Gastrocnemius medialis (tissue), 4 donors: Measurements from ENCODE around the gene DUSP15. TPM values are rescaled to one million over a fixed set of nuclear protein-coding genes. Genes with fewer than 3 reads are reported as not detected.

ENCODE experiments used
- ATAC-seq, 2 donors: fragments of 150-250 bp; one replicate each; pipeline ENCODE4 v1.9.1; 2016
- DNase-seq, 2 donors: peaks; one replicate each; pipeline ENCODE4 v3.0.0-alpha.2; 2019
- H3K27ac ChIP-seq, 4 donors: fragments of 200-600 bp; sonication (generic); 1 replicate in 1 of 4; 2 replicates in 3 of 4; pipeline ENCODE4 v1.5.1; 2016 to 2018; ENCODE audit warnings: mild to moderate bottlenecking in 2 of 4, moderate library complexity in 1 of 4
- H3K27me3 ChIP-seq, 3 donors: fragments of 200-600 bp; sonication (generic) in 2 of 3; 1 replicate in 1 of 3; 2 replicates in 2 of 3; pipeline versions ENCODE4 v1.5.1 to v1.6.0; 2016 to 2019; ENCODE audit warnings: mild to moderate bottlenecking in 1 of 3, moderate library complexity in 1 of 3
- H3K36me3 ChIP-seq, 2 donors: fragments of 200-600 bp; sonication (generic) in 1 of 2; one replicate each; pipeline ENCODE4 v1.5.1; 2017 to 2018
- H3K4me1 ChIP-seq, 2 donors: fragments of 200-600 bp; sonication (generic) in 1 of 2; one replicate each; pipeline ENCODE4 v1.5.1; 2016 to 2017; ENCODE audit warnings: mild to moderate bottlenecking in 2 of 2
- H3K4me3 ChIP-seq, 4 donors: fragments of 200-600 bp; sonication (generic) in 3 of 4; 1 replicate in 1 of 4; 2 replicates in 3 of 4; pipeline ENCODE4 v1.5.1; 2016 to 2019; ENCODE audit warnings: mild to moderate bottlenecking in 2 of 4
- H3K9me3 ChIP-seq, 3 donors: fragments of 200-600 bp; sonication (generic) in 2 of 3; 1 replicate in 1 of 3; 2 replicates in 2 of 3; pipeline ENCODE4 v1.5.1; 2016 to 2019
- CTCF ChIP-seq, 5 experiments: fragments of 450-650 bp in 3 of 5; fragments of 200-600 bp in 2 of 5; sonication (generic) in 2 of 5; IDR thresholded peaks in 4 of 5; conservative IDR thresholded peaks in 1 of 5; 1 replicate in 4 of 5; 2 replicates in 1 of 5; pipeline ENCODE4 v1.5.1; 2016 to 2019; ENCODE audit warnings: antibody characterized with exemption in 5 of 5, mild to moderate bottlenecking in 3 of 5, moderate library complexity in 3 of 5
- POLR2A ChIP-seq, 2 donors: fragments of 450-650 bp; IDR thresholded peaks; one replicate each; pipeline ENCODE4 v1.6.1; 2017; ENCODE audit warnings: antibody characterized with exemption in 2 of 2, mild to moderate bottlenecking in 2 of 2, moderate library complexity in 2 of 2
- in situ Hi-C, 4 donors: fragments of 200-750 bp; cut with MboI; loops; one replicate each; pipeline versions ENCODE4 v1.15.0 to v1.8.0; 2017; ENCODE audit warnings: low sequenced_read_pairs in 4 of 4
- intact Hi-C: fragments of 100-400 bp; cut with DNase I; formaldehyde crosslinking; loops from one replicate; pipeline ENCODE4 v1.15.1; 2023; ENCODE audit warnings: low total_unique reads
- total RNA-seq, 4 donors: library from RNA; depleted of rRNA; stranded (reverse); fragments of >200 nt; gene quantifications; one replicate each; pipeline versions ENCODE4 v1.1.0 to v1.2.3, GENCODE V29; 2016

Gene DUSP15
- total RNA-seq, 4 donors from 2014 or later, result 1.1 TPM; not detected in 3

- TF ChIP-seq POLR2A (IDR thresholded peaks at IDR 0.05) (no peak), CTCF (IDR thresholded peaks at IDR 0.05 in 4 of 5, conservative IDR thresholded peaks at IDR 0.05 in 1 of 5) (no peak)
- H3K4me3 ChIP-seq, result no peak overlapping the region
- intact Hi-C loops, result no loop called here
- H3K27ac ChIP-seq, result peak overlapping the region; percentile 87 to 95 (median 93)
- DNase-seq (no peak), ATAC-seq (no peak)
- H3K4me1 ChIP-seq, result peaks cover 80 to 82% of the 10 kb centered on the region in 2 donors
- no peaks in the 10 kb centered on the region for H3K36me3 ChIP-seq
- no peaks in the 10 kb centered on the region for H3K9me3 ChIP-seq
- in situ Hi-C loops, result loop anchor here in 2 of 4 donors (10.0 to 25.0 kb wide), 2 partner anchors 66 to 149 kb away; no protein-coding TSS in a partner anchor
- H3K27me3 ChIP-seq, result no peaks in the 10 kb centered on the region
Measured at GRCh38 chr20:31811198-31811597, 59.1 kb downstream of the DUSP15 start.

Other genes with a start within 250 kb of the DUSP15 start
- gene COX4I2, start 232.6 kb downstream of the DUSP15 start, total RNA-seq, result 10 to 100 TPM in 1 of 4 donors, 1 to 10 TPM in 3; 3.9 to 10.4 (median 4.3) TPM
- gene BCL2L1, start 147.7 kb downstream of the DUSP15 start, total RNA-seq, result 10 to 100 TPM; 41.5 to 87.8 (median 55.3) TPM
- 1 to 10 TPM in 2 of 4 donors, under 1 TPM in 2; 0.46 to 1.9 (median 1.0) TPM for gene TPX2, start 131.2 kb downstream of the DUSP15 start, total RNA-seq
- 100 to 1,000 TPM in 2 of 4 donors, 10 to 100 TPM in 2; 17.2 to 255 (median 88.4) TPM for gene MYLK2, start 51.2 kb downstream of the DUSP15 start, total RNA-seq
- gene FOXS1, start 24.9 kb downstream of the DUSP15 start, total RNA-seq, result under 1 TPM in 1 of 4 donors, not detected in 3; 0.33 TPM
- not detected for gene TTLL9, start 107 bp upstream of the DUSP15 start, total RNA-seq
- gene PDRG1, start 81.5 kb upstream of the DUSP15 start, total RNA-seq, result 10 to 100 TPM in 2 of 4 donors, 1 to 10 TPM in 2; 7.0 to 12.9 (median 9.6) TPM
- gene XKR7, start 97.6 kb upstream of the DUSP15 start, total RNA-seq, result not detected
- gene CCM2L, start 139.9 kb upstream of the DUSP15 start, total RNA-seq, result 1 to 10 TPM; 2.2 to 5.8 (median 3.2) TPM
- 1 to 10 TPM; 1.4 to 4.7 (median 4.2) TPM for gene HCK, start 181.7 kb upstream of the DUSP15 start, total RNA-seq
- 10 to 100 TPM; 18.0 to 22.9 (median 21.0) TPM for gene TM9SF4, start 239.2 kb upstream of the DUSP15 start, total RNA-seq